ENCODE measurements around the gene TJP2.

The TJP2 gene

GRCh38 chr9:69173891-69174615, at the start of gene TJP2:
Gene TJP2, plus strand, starts transcription at chr9:69174277. Its CDS starts 96 bp downstream, at chr9:69174373.
- DNase-seq (ENCODE audit: low read depth): no peak
- peak within 1 kb of the TSS; percentile 68 for H3K4me3 ChIP-seq (ENCODE audit: low read length)

DNA sequence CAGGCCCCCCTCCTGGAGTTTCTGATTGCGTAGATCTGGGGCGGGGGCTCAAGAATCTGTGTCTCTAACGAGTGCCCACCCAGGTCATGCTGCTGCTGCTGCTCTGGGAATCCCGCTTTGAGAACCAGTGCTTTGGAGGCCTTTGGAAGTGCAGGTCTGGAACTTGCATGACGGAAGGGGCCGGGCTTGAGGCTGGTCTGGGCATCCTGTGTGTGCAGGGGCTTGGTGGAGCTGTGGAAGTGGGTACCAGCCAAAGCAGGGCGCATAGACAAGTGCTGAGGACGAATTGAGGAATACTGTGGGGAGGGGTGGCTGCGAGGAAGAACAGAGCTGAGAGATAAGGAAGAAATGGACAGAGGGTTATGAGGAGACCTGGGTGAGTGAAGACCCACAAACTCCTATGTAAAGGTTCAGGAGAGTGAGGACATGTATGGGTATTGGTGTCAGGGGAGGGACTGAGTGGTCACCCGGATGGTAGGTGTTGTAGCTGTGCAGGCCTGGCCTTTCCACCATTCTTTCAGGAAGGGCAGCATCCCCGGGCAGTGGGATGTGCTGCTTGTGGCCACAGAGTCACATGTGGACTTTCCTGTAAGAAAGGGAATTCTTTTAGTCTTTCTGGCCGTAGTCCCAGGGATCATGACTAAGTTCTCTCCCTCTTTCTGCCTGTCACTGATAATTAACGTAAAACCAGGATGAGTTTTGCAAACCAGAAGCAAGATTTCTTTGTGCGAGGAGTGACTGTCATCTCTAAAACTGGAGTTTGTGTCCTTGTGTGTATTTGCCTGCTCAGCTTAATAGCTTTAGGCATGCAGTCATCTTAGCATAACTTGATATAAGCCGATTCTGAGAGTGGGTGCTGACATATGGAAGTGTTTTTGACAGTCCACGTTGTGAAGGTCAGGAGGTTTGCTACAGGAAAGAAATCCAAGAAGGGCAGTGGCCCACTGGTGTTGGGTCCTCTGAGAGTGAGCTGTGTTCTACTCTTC, 43.3 kb upstream of the TJP2 start:
- peak; percentile 76 for DNase-seq (ENCODE audit: low read depth)
- TF ChIP-seq, protein P1, sequence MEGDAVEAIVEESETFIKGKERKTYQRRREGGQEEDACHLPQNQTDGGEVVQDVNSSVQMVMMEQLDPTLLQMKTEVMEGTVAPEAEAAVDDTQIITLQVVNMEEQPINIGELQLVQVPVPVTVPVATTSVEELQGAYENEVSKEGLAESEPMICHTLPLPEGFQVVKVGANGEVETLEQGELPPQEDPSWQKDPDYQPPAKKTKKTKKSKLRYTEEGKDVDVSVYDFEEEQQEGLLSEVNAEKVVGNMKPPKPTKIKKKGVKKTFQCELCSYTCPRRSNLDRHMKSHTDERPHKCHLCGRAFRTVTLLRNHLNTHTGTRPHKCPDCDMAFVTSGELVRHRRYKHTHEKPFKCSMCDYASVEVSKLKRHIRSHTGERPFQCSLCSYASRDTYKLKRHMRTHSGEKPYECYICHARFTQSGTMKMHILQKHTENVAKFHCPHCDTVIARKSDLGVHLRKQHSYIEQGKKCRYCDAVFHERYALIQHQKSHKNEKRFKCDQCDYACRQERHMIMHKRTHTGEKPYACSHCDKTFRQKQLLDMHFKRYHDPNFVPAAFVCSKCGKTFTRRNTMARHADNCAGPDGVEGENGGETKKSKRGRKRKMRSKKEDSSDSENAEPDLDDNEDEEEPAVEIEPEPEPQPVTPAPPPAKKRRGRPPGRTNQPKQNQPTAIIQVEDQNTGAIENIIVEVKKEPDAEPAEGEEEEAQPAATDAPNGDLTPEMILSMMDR (conservative IDR thresholded peaks at IDR 0.05; ENCODE audit: low read depth, low read length): no peak
- no peak overlapping the region for H3K4me3 ChIP-seq (ENCODE audit: low read length)

More at GRCh38 chr9:69173891-69174615, at the start of gene TJP2:
- TF ChIP-seq, protein P1 (conservative IDR thresholded peaks at IDR 0.05; ENCODE audit: low read depth, low read length): no peak

- H3K4me3 ChIP-seq (ENCODE audit: low read length): no peak overlapping the region
- TF ChIP-seq, protein P1 (conservative IDR thresholded peaks at IDR 0.05; ENCODE audit: low read depth, low read length): no peak
- DNase-seq (ENCODE audit: low read depth): no peak
Measured at GRCh38 chr9:69131682-69132081, 42.4 kb upstream of the TJP2 start.

GRCh38 chr9:69132361-69132760, 41.7 kb upstream of the TJP2 start:
- TF ChIP-seq, protein P1 (conservative IDR thresholded peaks at IDR 0.05; ENCODE audit: low read depth, low read length): no peak
- DNase-seq (ENCODE audit: low read depth): no peak
- no peak overlapping the region for H3K4me3 ChIP-seq (ENCODE audit: low read length)

- H3K4me3 ChIP-seq (ENCODE audit: low read length): no peak overlapping the region
- no peak for DNase-seq (ENCODE audit: low read depth)
- TF ChIP-seq, protein P1 (conservative IDR thresholded peaks at IDR 0.05; ENCODE audit: low read depth, low read length): no peak
Measured at GRCh38 chr9:69134412-69134811, 39.7 kb upstream of the TJP2 start.

- no peak for DNase-seq (ENCODE audit: low read depth)
- TF ChIP-seq, protein P1 (conservative IDR thresholded peaks at IDR 0.05; ENCODE audit: low read depth, low read length): no peak
- no peak overlapping the region for H3K4me3 ChIP-seq (ENCODE audit: low read length)
Measured at GRCh38 chr9:69136185-69136584, 37.9 kb upstream of the TJP2 start.
